Ovary (tissue), 9 donors: ENCODE measurements around the gene FAR1. TPM values are rescaled to one million over a fixed set of nuclear protein-coding genes. Genes with fewer than 3 reads are reported as not detected.

Experiments
- DNase-seq, 5 donors: peaks; one replicate each; pipeline ENCODE4 v3.0.0-alpha.2; 2019 to 2020
- H3K27ac ChIP-seq, 2 donors: fragments of 200-600 bp; one replicate each; pipeline versions ENCODE4 v1.5.1 to v1.8.0; 2019 to 2022
- H3K27me3 ChIP-seq: fragments of 200-600 bp; one replicate; pipeline ENCODE4 v1.8.0; 2022
- H3K36me3 ChIP-seq: fragments of 200-600 bp; sonication (generic); one replicate; pipeline ENCODE4 v1.5.1; 2019
- H3K4me1 ChIP-seq: one replicate; pipeline ENCODE4 v1.8.1; 2013; ENCODE audit warnings: mild to moderate bottlenecking, moderate library complexity; ENCODE audit not compliant: insufficient read depth
- H3K4me3 ChIP-seq: fragments of 200-600 bp; sonication (generic); one replicate; pipeline ENCODE4 v1.5.1; 2017
- H3K9me3 ChIP-seq, 2 donors: fragments of 200-600 bp in 1 of 2; sonication (generic) in 1 of 2; one replicate each; pipeline versions ENCODE4 v1.5.1 to v1.8.1; 2013 to 2019; ENCODE audit warnings: mild to moderate bottlenecking in 1 of 2, moderate library complexity in 1 of 2
- CTCF ChIP-seq, 3 donors: fragments of 450-650 bp in 2 of 3; fragments of 200-600 bp in 1 of 3; IDR thresholded peaks; one replicate each; pipeline versions ENCODE4 v1.5.1 to v1.8.0; 2016 to 2022; ENCODE audit warnings: antibody characterized with exemption in 3 of 3, mild to moderate bottlenecking in 1 of 3
- EP300 ChIP-seq: sonication (generic); formaldehyde crosslinking; IDR thresholded peaks from one replicate; pipeline ENCODE4 v1.6.1; 2017; ENCODE audit warnings: antibody characterized with exemption
- POLR2A ChIP-seq: fragments of 450-650 bp; IDR thresholded peaks from one replicate; pipeline ENCODE4 v1.6.1; 2017; ENCODE audit warnings: antibody characterized with exemption, mild to moderate bottlenecking, moderate library complexity
- WGBS, 3 donors: extraction: QIAGEN DNeasy Blood & Tissue Kit in 1 of 3; methylation state at CpG; one replicate each; pipeline versions ENCODE4 v1.1.5 to v1.1.7; 2013 to 2017; 5-methylcytosine and 5-hydroxymethylcytosine counted together
- intact Hi-C, 4 donors: fragments of 100-400 bp; cut with DNase I; formaldehyde crosslinking; loops; one replicate each; pipeline versions ENCODE4 v1.11.0 to v1.15.1; 2022 to 2023
- polyA plus RNA-seq, 2 donors: library from polyadenylated mRNA; stranded (reverse); fragments of 200-250 nt in 1 of 2; fragments of 350-450 nt in 1 of 2; fragmentation: Illumina TruSeq in 1 of 2; extraction: RNeasy Lipid Tissue Mini Kit (QIAGEN cat#74804) in 1 of 2; gene quantifications; one replicate each; pipeline ENCODE4 v1.2.3, GENCODE V29; 2013 to 2014
- total RNA-seq, 7 donors: library from RNA; depleted of rRNA in 2 of 7; stranded (reverse); fragments of >200 nt in 2 of 7; fragmentation: NEBNext Ultra II Directional in 3 of 7; extraction: Animal tissue kit (Norgen Biotek cat#: 25700) in 3 of 7; gene quantifications; one replicate each; pipeline versions ENCODE4 v1.1.0 to v1.2.4, GENCODE V29; 2016 to 2023
- donor health status: DM: no; HTN: no; CAD: no; lungs with moderate emphysema.
- donor health status: DM: no; HTN: no; CAD: no.
- donor health status: Bipolar disorder and iron deficiency.
- donor health status: DM: yes; HTN: yes; CAD: no.
- donor health status: DM: no; HTN: no; CAD: no.
- donor health status: DM: yes; HTN: yes; CAD: no.

The FAR1 gene
- total and polyA plus RNA-seq, 9 donors: 14.2 to 52.1 (median 39.5) TPM

GRCh38 chr11:13663631-13664071 lies 4.8 kb upstream of the FAR1 start:
- H3K27me3 ChIP-seq: no peaks in the 10 kb centered on the region
- WGBS, 3 donors: 73 to 79% (median 76%) methylated on average over 1 of the region's 1 CpG
- H3K4me3 ChIP-seq: no peak overlapping the region
- H3K9me3 ChIP-seq: peaks cover 0 to 3% of the 10 kb centered on the region in 2 donors
- H3K36me3 ChIP-seq: no peaks in the 10 kb centered on the region
- no peak for DNase-seq
- no peak overlapping the region for H3K27ac ChIP-seq
- no peaks in the 10 kb centered on the region for H3K4me1 ChIP-seq
- intact Hi-C loops: no loop called here
- TF ChIP-seq EP300 (no peak), CTCF (IDR thresholded peaks at IDR 0.05) (no peak), POLR2A (no peak)

- no peaks in the 10 kb centered on the region for H3K36me3 ChIP-seq
- intact Hi-C loops: no loop called here
- no peak for TF ChIP-seq POLR2A
- no peak for TF ChIP-seq CTCF (IDR thresholded peaks at IDR 0.05)
- no peak for TF ChIP-seq EP300
- H3K27me3 ChIP-seq: no peaks in the 10 kb centered on the region
- WGBS, 3 donors: 69 to 92% (median 77%) methylated on average over 1 of the region's 1 CpG
- H3K9me3 ChIP-seq: peaks cover 0 to 3% of the 10 kb centered on the region in 2 donors
- no peak overlapping the region for H3K4me3 ChIP-seq
- H3K27ac ChIP-seq: no peak overlapping the region
- DNase-seq: no peak
- peaks cover 1% of the 10 kb centered on the region for H3K4me1 ChIP-seq
Measured at GRCh38 chr11:13664351-13664750, 4.1 kb upstream of the FAR1 start.

- intact Hi-C loops: no loop called here
- Histone ChIP-seq H3K4me3 (no peak overlapping the region), H3K36me3 (no peaks in the 10 kb centered on the region), H3K9me3 (no peaks in the 10 kb centered on the region), H3K27ac (no peak overlapping the region), H3K27me3 (no peaks in the 10 kb centered on the region), H3K4me1 (peaks cover 4% of the 10 kb centered on the region)
- TF ChIP-seq EP300: no peak
- no peak for TF ChIP-seq POLR2A
- TF ChIP-seq CTCF (IDR thresholded peaks at IDR 0.05): no peak
- DNase-seq: no peak
Measured at GRCh38 chr11:13666708-13667107, 1.8 kb upstream of the FAR1 start.

GRCh38 chr11:13667245-13667644 lies 1.2 kb upstream of the FAR1 start:
- H3K4me1 ChIP-seq: peaks cover 4% of the 10 kb centered on the region
- DNase-seq: no peak
- H3K36me3 ChIP-seq: no peaks in the 10 kb centered on the region
- H3K27me3 ChIP-seq: no peaks in the 10 kb centered on the region
- intact Hi-C loops: no loop called here
- H3K9me3 ChIP-seq: no peaks in the 10 kb centered on the region
- peak overlapping the region; percentile 98 for H3K4me3 ChIP-seq
- 64 to 70% (median 67%) methylated on average over 5 of the region's 5 CpGs for WGBS, 3 donors
- H3K27ac ChIP-seq: no peak overlapping the region
- TF ChIP-seq CTCF (IDR thresholded peaks at IDR 0.05): no peak
- TF ChIP-seq POLR2A: no peak
- no peak for TF ChIP-seq EP300

- H3K4me1 ChIP-seq: peaks cover 4% of the 10 kb centered on the region
- no peaks in the 10 kb centered on the region for H3K36me3 ChIP-seq
- DNase-seq: no peak
- H3K27ac ChIP-seq: peak overlapping the region; percentile 76
- no peaks in the 10 kb centered on the region for H3K9me3 ChIP-seq
- H3K27me3 ChIP-seq: no peaks in the 10 kb centered on the region
- 1 to 3% (median 2%) methylated on average over 15 of the region's 15 CpGs for WGBS, 3 donors
- intact Hi-C loops: no loop called here
- H3K4me3 ChIP-seq: peak overlapping the region; percentile 98
- TF ChIP-seq POLR2A (no peak), CTCF (IDR thresholded peaks at IDR 0.05) (no peak), EP300 (no peak)
Measured at GRCh38 chr11:13667795-13668101, 720 bp upstream of the FAR1 start.
